HCT116 (cell line): ENCODE results near the gene CORO7. TPM values are rescaled to one million over a fixed set of nuclear protein-coding genes. Genes with fewer than 3 reads are reported as not detected.

Source experiments
- ATAC-seq: fragments of 200-7000 bp; cut with Tn5 transposase; 2 replicates; pipeline ENCODE4 v1.9.1; 2020; ENCODE audit warnings: mild to moderate bottlenecking, moderate library complexity
- BruUV-seq: library from RNA; stranded (reverse); fragments of 400-500 nt; replicated peaks from 2 replicates; lab custom pipeline; 2021; lab: Mats Ljungman, UMichigan
- CTCF ChIA-PET: fragments of 300-600 bp; sonication (Branson Sonifier 250); formaldehyde crosslinking; loops from one replicate; lab custom pipeline; 2021; ENCODE audit warnings: antibody characterized with exemption; lab: Charles Lee
- POLR2A ChIA-PET: fragments of 300-600, 350-600 bp; sonication (Branson Sonifier 250); formaldehyde crosslinking; loops from one replicate; lab custom pipeline; 2021; ENCODE audit warnings: antibody characterized with exemption; lab: Charles Lee
- RAD21 ChIA-PET, 2 experiments: fragments of 300-600 bp; sonication (Branson Sonifier 250); formaldehyde crosslinking; loops; one replicate each; lab custom pipeline; 2023; ENCODE audit warnings: low total read pairs in 2 of 2; ENCODE audit not compliant: uncharacterized antibody in 2 of 2, unreplicated experiment in 2 of 2, low non-redundant PET in 1 of 2; lab: Charles Lee
- DNase-seq: peaks from one replicate; pipeline ENCODE4 v3.0.0-alpha.2; 2010; ENCODE audit warnings: low read depth, low spot score
- H2AFZ ChIP-seq: fragments of 200-600 bp; shearing (Covaris generic), sonication (generic); 2 replicates; pipeline ENCODE4 v1.6.1; 2017; ENCODE audit warnings: low read depth, mixed run types, mixed read lengths, antibody characterized with exemption, low read length; ENCODE audit not compliant: poor library complexity, severe bottlenecking
- H3K27ac ChIP-seq: 2 replicates; pipeline ENCODE4 v1.5.1; 2012; ENCODE audit warnings: low read depth, low read length
- H3K27me3 ChIP-seq: fragments of 200-600 bp; sonication (generic); 2 replicates; pipeline ENCODE4 v1.6.1; 2016; ENCODE audit warnings: mixed run types, low read length, mixed read lengths; ENCODE audit not compliant: insufficient read depth
- H3K36me3 ChIP-seq, 2 experiments: fragments of 200-500 bp in 1 of 2; fragments of 200-600 bp in 1 of 2; sonication (Bioruptor generic) in 1 of 2; sonication (generic) in 1 of 2; 2 replicates each; pipeline versions ENCODE4 v1.5.1 to v1.6.1; 2014 to 2016; ENCODE audit warnings: low read length in 2 of 2, inconsistent platforms in 1 of 2, mixed read lengths in 1 of 2, mixed run types in 1 of 2; ENCODE audit not compliant: insufficient read depth in 2 of 2, control insufficient read depth in 1 of 2
- H3K4me1 ChIP-seq, 2 experiments: fragments of 200-600 bp in 1 of 2; sonication (generic) in 1 of 2; 2 replicates each; pipeline versions ENCODE4 v1.5.1 to v1.6.1; 2012 to 2017; ENCODE audit warnings: low read length in 2 of 2, inconsistent platforms in 1 of 2, mild to moderate bottlenecking in 1 of 2, mixed read lengths in 1 of 2, mixed run types in 1 of 2, moderate library complexity in 1 of 2; ENCODE audit not compliant: insufficient read depth in 2 of 2, control insufficient read depth in 1 of 2
- H3K4me2 ChIP-seq: fragments of 200-600 bp; sonication (generic); 2 replicates; pipeline ENCODE4 v1.6.1; 2017; ENCODE audit warnings: mixed run types, low read length, mixed read lengths
- H3K4me3 ChIP-seq, 2 experiments: fragments of 200-600 bp in 1 of 2; sonication (generic) in 1 of 2; replicated peaks in 1 of 2; 2 replicates each; pipeline ENCODE4 v1.5.1; 2011 to 2016; ENCODE audit warnings: low read length in 2 of 2, control low read depth in 1 of 2, low read depth in 1 of 2, mild to moderate bottlenecking in 1 of 2, mixed read lengths in 1 of 2, mixed run types in 1 of 2
- H3K79me2 ChIP-seq: fragments of 200-600 bp; sonication (generic); 2 replicates; pipeline ENCODE4 v1.6.1; 2017; ENCODE audit warnings: mild to moderate bottlenecking, mixed run types, low read length, moderate library complexity, mixed read lengths; ENCODE audit not compliant: insufficient read depth
- H3K9ac ChIP-seq: fragments of 200-600 bp; sonication (generic); 2 replicates; pipeline ENCODE4 v1.6.1; 2016; ENCODE audit warnings: low read length, mixed read lengths
- H3K9me2 ChIP-seq: fragments of 200-600 bp; sonication (generic), shearing (Covaris generic); 2 replicates; pipeline ENCODE4 v1.6.1; 2017; ENCODE audit warnings: mixed run types, mild to moderate bottlenecking, moderate library complexity; ENCODE audit not compliant: insufficient read depth
- H3K9me3 ChIP-seq, 2 experiments: fragments of 200-500 bp in 1 of 2; fragments of 200-600 bp in 1 of 2; sonication (Bioruptor generic) in 1 of 2; sonication (generic) in 1 of 2; 2 replicates each; pipeline ENCODE4 v1.6.1; 2014 to 2017; ENCODE audit warnings: low read length in 2 of 2, mixed read lengths in 2 of 2, inconsistent platforms in 1 of 2, low read depth in 1 of 2, mild to moderate bottlenecking in 1 of 2, mixed run types in 1 of 2, moderate library complexity in 1 of 2; ENCODE audit not compliant: control insufficient read depth in 1 of 2, insufficient read depth in 1 of 2
- H4K20me1 ChIP-seq: fragments of 200-600 bp; sonication (generic), shearing (Covaris generic); 2 replicates; pipeline ENCODE4 v1.6.1; 2017; ENCODE audit warnings: mixed run types, mild to moderate bottlenecking, moderate library complexity; ENCODE audit not compliant: insufficient read depth
- EZH2 ChIP-seq: fragments of 200-600 bp; sonication (generic); IDR thresholded peaks from 2 replicates; pipeline ENCODE4 v1.6.1; 2017; ENCODE audit warnings: antibody characterized with exemption, mixed run types
- POLR2AphosphoS5 ChIP-seq: IDR thresholded peaks from 2 replicates; pipeline ENCODE4 v1.6.1; 2011; ENCODE audit warnings: mild to moderate bottlenecking, low read depth, low read length, moderate library complexity
- ZFX ChIP-seq: fragments of 450-650 bp; IDR thresholded peaks from 2 replicates; pipeline ENCODE4 v1.6.1; 2017
- intact Hi-C: fragments of 100-400 bp; cut with micrococcal nuclease; formaldehyde crosslinking; loops from 2 replicates; pipeline ENCODE4 v1.10.0; 2022
- total RNA-seq: library from RNA; stranded (reverse); gene quantifications from one replicate; pipeline ENCODE4 v1.2.1, GENCODE V29; 2021; ENCODE audit not compliant: unreplicated experiment
- TF ChIP-seq, protein P1 (sequence below): IDR thresholded peaks from 2 replicates; pipeline ENCODE4 v1.6.1; 2012; ENCODE audit warnings: low read depth

Gene CORO7
- total RNA-seq, 1 experiment from 2014 or later = 21.3 TPM

DNA sequence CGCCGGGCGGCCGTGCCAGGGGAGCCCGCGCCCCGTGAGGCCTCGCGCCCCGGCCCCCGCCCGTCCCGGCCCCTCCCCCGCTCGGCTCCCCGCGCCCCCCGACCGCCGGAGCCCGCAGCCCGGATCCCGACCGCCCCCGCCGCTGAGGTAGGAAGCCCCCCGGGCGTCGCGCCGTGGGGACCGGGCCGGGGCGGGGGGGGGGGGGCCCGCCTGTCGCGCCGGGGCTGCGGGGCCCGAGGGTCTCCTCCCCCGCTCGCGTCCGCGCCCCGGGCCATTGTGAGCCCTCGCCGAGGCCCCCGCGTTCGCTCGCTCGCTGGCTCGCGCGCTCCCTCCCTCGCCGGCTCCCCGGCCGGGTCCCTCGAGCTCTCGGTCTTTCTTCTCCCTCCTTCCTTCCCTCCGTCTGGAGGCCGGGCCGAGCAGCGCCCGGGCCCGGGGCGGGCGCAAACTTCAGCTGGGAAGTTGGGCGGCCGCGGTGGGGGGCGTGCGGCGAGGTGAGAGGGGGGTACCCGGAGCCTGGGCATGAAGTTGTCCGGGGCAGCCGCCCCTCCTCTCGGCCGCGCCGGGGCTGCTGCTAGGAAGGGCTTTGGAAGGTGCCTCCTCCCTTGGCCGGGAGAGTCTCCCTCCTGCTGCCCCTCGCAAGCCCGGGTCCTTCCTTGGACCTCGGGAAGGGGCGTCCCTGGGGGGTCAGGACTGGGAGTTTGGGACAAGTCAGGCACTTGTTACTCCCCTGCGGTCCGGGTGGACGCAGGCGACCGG is 100.1 kb downstream of the CORO7 start:
- TF ChIP-seq ZFX (peak; percentile 30; the same call in 1 of the 2 replicates), EZH2 (no peak), POLR2AphosphoS5 (peak; percentile 15; the same call in 1 of the 2 replicates)
- TF ChIP-seq, protein P1, sequence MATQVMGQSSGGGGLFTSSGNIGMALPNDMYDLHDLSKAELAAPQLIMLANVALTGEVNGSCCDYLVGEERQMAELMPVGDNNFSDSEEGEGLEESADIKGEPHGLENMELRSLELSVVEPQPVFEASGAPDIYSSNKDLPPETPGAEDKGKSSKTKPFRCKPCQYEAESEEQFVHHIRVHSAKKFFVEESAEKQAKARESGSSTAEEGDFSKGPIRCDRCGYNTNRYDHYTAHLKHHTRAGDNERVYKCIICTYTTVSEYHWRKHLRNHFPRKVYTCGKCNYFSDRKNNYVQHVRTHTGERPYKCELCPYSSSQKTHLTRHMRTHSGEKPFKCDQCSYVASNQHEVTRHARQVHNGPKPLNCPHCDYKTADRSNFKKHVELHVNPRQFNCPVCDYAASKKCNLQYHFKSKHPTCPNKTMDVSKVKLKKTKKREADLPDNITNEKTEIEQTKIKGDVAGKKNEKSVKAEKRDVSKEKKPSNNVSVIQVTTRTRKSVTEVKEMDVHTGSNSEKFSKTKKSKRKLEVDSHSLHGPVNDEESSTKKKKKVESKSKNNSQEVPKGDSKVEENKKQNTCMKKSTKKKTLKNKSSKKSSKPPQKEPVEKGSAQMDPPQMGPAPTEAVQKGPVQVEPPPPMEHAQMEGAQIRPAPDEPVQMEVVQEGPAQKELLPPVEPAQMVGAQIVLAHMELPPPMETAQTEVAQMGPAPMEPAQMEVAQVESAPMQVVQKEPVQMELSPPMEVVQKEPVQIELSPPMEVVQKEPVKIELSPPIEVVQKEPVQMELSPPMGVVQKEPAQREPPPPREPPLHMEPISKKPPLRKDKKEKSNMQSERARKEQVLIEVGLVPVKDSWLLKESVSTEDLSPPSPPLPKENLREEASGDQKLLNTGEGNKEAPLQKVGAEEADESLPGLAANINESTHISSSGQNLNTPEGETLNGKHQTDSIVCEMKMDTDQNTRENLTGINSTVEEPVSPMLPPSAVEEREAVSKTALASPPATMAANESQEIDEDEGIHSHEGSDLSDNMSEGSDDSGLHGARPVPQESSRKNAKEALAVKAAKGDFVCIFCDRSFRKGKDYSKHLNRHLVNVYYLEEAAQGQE = no peak
- Histone ChIP-seq H3K4me2 (peak overlapping the region; percentile 93), H3K9me2 (no peaks in the 10 kb centered on the region), H3K79me2 (peaks cover 51% of the 10 kb centered on the region), H3K9me3 (no peaks in the 10 kb centered on the region), H3K27ac (peak overlapping the region; percentile 93), H2AFZ (no peak overlapping the region), H4K20me1 (no peaks in the 10 kb centered on the region; the same call in 1 of the 2 replicates), H3K9ac (peak overlapping the region; percentile 83), H3K27me3 (no peaks in the 10 kb centered on the region), H3K36me3 (no peaks in the 10 kb centered on the region), H3K4me3 (peak overlapping the region; percentile 79 to 82), H3K4me1 (peaks cover 32 to 57% of the 10 kb centered on the region in 2 experiments)
- ATAC-seq (0 out of 2 replicates have a peak, but pooled peaks have one; percentile 0), DNase-seq (no peak)
- ChIA-PET CTCF (interaction anchor here (0.7 to 0.8 kb wide), 2 partner anchors 26 to 640 kb away, joined by 3 read pairs; no protein-coding TSS in a partner anchor), RAD21 (interaction anchor here in 1 of 2 experiments (0.7 to 0.9 kb wide), 2 partner anchors 17 to 27 kb away, joined by 4 read pairs; no protein-coding TSS in a partner anchor), POLR2A (interaction anchor here (1.5 to 2.0 kb wide), 2 partner anchors 8 to 63 kb away, joined by 6 read pairs; no protein-coding TSS in a partner anchor)
- no TSS peak for BruUV-seq
- intact Hi-C loops = no loop called here
